ENCODE measurements around the gene FADS6. TPM values are rescaled to one million over a fixed set of nuclear protein-coding genes. Genes with fewer than 3 reads are reported as not detected.

Gene FADS6
- polyA plus RNA-seq, 1 donor from 2014 or later = not detected

- Histone ChIP-seq H3K27me3 (ENCODE audit: insufficient read depth, low read depth, low read length) (no peaks in the 10 kb centered on the region), H3K36me3 (ENCODE audit: insufficient read depth, low read length) (no peaks in the 10 kb centered on the region), H3F3A (ENCODE audit: insufficient read depth, low read length, poor library complexity, severe bottlenecking) (no peaks in the 10 kb centered on the region), H4K20me1 (ENCODE audit: insufficient read depth) (no peaks in the 10 kb centered on the region), H3K9ac (ENCODE audit: low read length) (no peak overlapping the region), H3K79me2 (replicated peaks; ENCODE audit: insufficient read depth, low read length) (no peaks in the 10 kb centered on the region), H3K27ac (ENCODE audit: low read length) (no peak overlapping the region), H3K9me2 (ENCODE audit: insufficient read depth, low read length) (no peaks in the 10 kb centered on the region), H3K4me2 (ENCODE audit: low read length) (no peak overlapping the region), H3K9me3 (ENCODE audit: low read length) (no peaks in the 10 kb centered on the region), H3K4me3 (ENCODE audit: low read length) (no peak overlapping the region), H2AFZ (ENCODE audit: low read depth, low read length) (no peak overlapping the region)
- TF ChIP-seq EP300 (conservative IDR thresholded peaks at IDR 0.05; ENCODE audit: poor library complexity, severe bottlenecking) = no peak
- TF ChIP-seq RAD21 (conservative IDR thresholded peaks at IDR 0.05) = no peak
- no peak for TF ChIP-seq TAF1 (IDR thresholded peaks at IDR 0.05; ENCODE audit: low read depth)
- TF ChIP-seq SMC3 (conservative IDR thresholded peaks at IDR 0.05; ENCODE audit: poor library complexity) = no peak
Observed at GRCh38 chr17:74878658-74879057, 14.8 kb downstream of the FADS6 start.

DNA sequence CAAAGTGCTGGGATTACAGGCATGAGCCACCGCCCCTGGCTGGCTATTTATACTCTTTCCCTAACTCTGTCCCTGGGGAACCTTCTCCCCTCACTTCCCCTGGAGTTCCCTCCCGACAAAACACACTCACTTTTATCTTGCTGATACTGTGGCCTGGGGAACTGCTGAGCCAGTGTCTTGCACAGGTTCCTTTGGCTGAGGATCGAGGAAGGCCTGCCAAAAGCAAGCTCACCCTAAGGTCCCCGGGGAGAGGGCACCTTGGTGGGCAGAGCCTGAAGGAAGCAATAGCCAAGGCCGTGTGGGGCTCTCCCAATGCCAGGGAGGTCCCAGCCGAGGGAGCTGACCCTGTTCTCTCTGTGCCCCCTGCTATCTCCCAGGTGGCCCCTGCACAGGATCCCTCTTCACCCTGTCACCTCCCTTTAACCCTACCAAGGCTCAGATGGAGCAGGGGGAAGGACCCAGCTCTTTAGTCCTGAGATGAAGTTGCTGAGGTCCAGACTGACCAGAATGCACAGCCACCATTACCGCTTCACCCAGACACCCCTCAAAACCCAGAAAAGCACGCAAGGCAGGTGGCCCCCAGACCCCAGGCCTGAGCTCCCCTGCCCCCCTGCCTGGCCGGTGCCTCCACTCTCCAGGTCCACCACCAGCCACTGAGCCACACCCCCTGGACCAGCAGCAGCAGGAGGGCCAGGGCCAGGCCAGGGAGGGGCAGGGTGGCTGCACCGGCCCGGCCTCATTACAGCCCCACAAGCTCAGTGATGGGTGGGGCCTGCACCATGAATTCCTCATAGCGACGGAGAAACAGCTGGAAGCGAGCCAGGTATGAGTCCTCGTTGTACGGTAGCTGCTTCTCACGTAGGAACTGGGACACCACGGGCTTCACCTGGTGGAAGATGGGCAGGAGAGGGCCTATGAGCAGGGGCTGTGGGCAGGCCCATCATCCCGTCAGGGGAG lies 15.6 kb downstream of the FADS6 start:
- H4K20me1 ChIP-seq (ENCODE audit: insufficient read depth) = no peaks in the 10 kb centered on the region
- H3K9me2 ChIP-seq (ENCODE audit: insufficient read depth, low read length) = no peaks in the 10 kb centered on the region
- no peak overlapping the region for H2AFZ ChIP-seq (ENCODE audit: low read depth, low read length)
- H3K27me3 ChIP-seq (ENCODE audit: insufficient read depth, low read depth, low read length) = no peaks in the 10 kb centered on the region
- no peaks in the 10 kb centered on the region for H3F3A ChIP-seq (ENCODE audit: insufficient read depth, low read length, poor library complexity, severe bottlenecking)
- no peaks in the 10 kb centered on the region for H3K79me2 ChIP-seq (replicated peaks; ENCODE audit: insufficient read depth, low read length)
- no peak overlapping the region for H3K9ac ChIP-seq (ENCODE audit: low read length)
- no peak overlapping the region for H3K4me2 ChIP-seq (ENCODE audit: low read length)
- no peaks in the 10 kb centered on the region for H3K36me3 ChIP-seq (ENCODE audit: insufficient read depth, low read length)
- H3K27ac ChIP-seq (ENCODE audit: low read length) = no peak overlapping the region
- no peaks in the 10 kb centered on the region for H3K9me3 ChIP-seq (ENCODE audit: low read length)
- H3K4me3 ChIP-seq (ENCODE audit: low read length) = no peak overlapping the region
- no peak for TF ChIP-seq EP300 (conservative IDR thresholded peaks at IDR 0.05; ENCODE audit: poor library complexity, severe bottlenecking)
- no peak for TF ChIP-seq RAD21 (conservative IDR thresholded peaks at IDR 0.05)
- TF ChIP-seq SMC3 (conservative IDR thresholded peaks at IDR 0.05; ENCODE audit: poor library complexity) = no peak
- TF ChIP-seq CTCF (IDR thresholded peaks at IDR 0.05; ENCODE audit: poor library complexity, severe bottlenecking) = no peak
- no peak for TF ChIP-seq EZH2 (IDR thresholded peaks at IDR 0.05; ENCODE audit: borderline replicate concordance, insufficient read depth, low read length, poor library complexity, severe bottlenecking)
- TF ChIP-seq TAF1 (IDR thresholded peaks at IDR 0.05; ENCODE audit: low read depth) = no peak
- TF ChIP-seq MXI1 (conservative IDR thresholded peaks at IDR 0.05; ENCODE audit: poor library complexity, severe bottlenecking) = no peak

GRCh38 chr17:74875977-74876593 lies 17.3 kb downstream of the FADS6 start:
- H3K9me2 ChIP-seq (ENCODE audit: insufficient read depth, low read length) = no peaks in the 10 kb centered on the region
- no peaks in the 10 kb centered on the region for H3K36me3 ChIP-seq (ENCODE audit: insufficient read depth, low read length)
- TF ChIP-seq TAF1 (IDR thresholded peaks at IDR 0.05; ENCODE audit: low read depth) = no peak
- no peaks in the 10 kb centered on the region for H3K27me3 ChIP-seq (ENCODE audit: insufficient read depth, low read depth, low read length)
- no peaks in the 10 kb centered on the region for H4K20me1 ChIP-seq (ENCODE audit: insufficient read depth)
- H3K4me3 ChIP-seq (ENCODE audit: low read length) = no peak overlapping the region
- no peak overlapping the region for H2AFZ ChIP-seq (ENCODE audit: low read depth, low read length)
- H3K79me2 ChIP-seq (replicated peaks; ENCODE audit: insufficient read depth, low read length) = no peaks in the 10 kb centered on the region
- H3K9me3 ChIP-seq (ENCODE audit: low read length) = no peaks in the 10 kb centered on the region
- no peak overlapping the region for H3K27ac ChIP-seq (ENCODE audit: low read length)
- H3K4me2 ChIP-seq (ENCODE audit: low read length) = no peak overlapping the region
- no peaks in the 10 kb centered on the region for H3F3A ChIP-seq (ENCODE audit: insufficient read depth, low read length, poor library complexity, severe bottlenecking)
- no peak overlapping the region for H3K9ac ChIP-seq (ENCODE audit: low read length)
